Fibroblast of peridontal ligament (primary cell): ENCODE data around the gene TGM5.
A peak's percentile ranks its signal among the peaks of the same experiment; 100 is the strongest.
"Not testable (repeated sequence)": the region's sequence is repeated elsewhere in the genome, so short reads cannot be mapped to it uniquely, and the experiment has no call there.

Experiments
- DNase-seq: peaks from one replicate; pipeline ENCODE4 v3.0.0-alpha.2; 2010; ENCODE audit errors: extremely low read depth

TGM5 gene, protein sequence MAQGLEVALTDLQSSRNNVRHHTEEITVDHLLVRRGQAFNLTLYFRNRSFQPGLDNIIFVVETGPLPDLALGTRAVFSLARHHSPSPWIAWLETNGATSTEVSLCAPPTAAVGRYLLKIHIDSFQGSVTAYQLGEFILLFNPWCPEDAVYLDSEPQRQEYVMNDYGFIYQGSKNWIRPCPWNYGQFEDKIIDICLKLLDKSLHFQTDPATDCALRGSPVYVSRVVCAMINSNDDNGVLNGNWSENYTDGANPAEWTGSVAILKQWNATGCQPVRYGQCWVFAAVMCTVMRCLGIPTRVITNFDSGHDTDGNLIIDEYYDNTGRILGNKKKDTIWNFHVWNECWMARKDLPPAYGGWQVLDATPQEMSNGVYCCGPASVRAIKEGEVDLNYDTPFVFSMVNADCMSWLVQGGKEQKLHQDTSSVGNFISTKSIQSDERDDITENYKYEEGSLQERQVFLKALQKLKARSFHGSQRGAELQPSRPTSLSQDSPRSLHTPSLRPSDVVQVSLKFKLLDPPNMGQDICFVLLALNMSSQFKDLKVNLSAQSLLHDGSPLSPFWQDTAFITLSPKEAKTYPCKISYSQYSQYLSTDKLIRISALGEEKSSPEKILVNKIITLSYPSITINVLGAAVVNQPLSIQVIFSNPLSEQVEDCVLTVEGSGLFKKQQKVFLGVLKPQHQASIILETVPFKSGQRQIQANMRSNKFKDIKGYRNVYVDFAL

DNA sequence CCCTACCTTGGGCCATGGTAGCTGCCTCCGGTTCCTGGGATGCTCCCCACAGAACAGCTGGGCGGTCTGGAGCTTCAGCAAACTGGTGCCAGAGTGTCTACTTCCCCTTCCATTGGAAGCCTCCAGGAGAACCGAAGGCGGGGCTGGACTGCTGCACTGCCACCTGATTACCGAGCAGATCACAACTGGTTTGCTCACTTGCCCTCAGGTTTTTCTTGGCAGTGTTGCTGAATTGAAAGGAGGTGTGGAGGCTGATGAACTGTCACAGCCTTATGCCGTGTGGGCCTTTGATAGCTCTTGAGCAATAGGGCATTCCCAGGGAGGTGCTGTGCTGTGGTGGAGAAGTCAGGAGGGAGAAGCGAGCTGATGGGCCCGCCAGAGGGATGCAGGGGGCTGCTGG is at the start of gene TGM5:
TGM5 (minus strand) TSS at position 95 of the 400 bp plus-strand sequence; CDS start at position 16, 79 bp downstream.
- no peak for DNase-seq

DNA sequence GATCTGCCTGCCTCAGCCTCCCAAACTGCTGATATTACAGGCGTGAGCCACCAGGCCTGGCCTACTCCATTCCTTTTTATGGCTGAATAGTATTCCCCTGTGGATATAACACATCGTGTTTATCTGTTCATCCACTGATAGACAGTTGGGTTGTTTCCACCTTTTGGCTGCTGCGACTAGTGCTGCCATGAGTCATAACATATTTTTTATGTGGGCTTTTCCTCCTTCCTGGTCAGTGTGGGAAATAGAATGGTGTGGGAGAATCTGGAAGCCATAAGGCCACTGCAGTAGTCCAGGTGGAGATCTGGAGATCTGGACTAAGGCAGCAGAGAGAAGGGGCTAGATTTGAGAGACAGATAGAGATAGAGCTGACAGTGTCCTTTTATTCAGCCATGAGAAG is 47.4 kb upstream of the TGM5 start:
- DNase-seq, result no peak

DNA sequence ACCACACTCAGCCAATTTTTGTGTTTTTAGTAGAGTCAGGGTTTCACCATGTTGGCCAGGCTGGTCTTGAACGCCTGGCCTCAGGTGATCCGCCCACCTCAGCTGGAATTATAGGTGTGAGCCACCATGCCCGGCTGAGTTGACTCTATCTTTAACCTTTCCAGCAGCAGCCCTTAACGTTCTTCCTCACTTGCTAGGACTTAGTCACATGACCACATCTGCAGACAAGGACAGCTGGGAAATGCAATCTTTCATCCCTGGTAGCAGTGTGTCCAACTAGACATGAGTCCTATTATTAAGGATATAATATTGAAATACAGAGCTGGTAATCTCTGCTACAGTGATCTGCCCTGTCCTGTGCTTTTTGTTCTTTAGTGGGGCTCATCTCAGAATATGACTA is 45.6 kb upstream of the TGM5 start:
- DNase-seq, result no peak

- DNase-seq, result no peak
These were observed 35.6 kb upstream of the TGM5 start, which contains the start of gene TGM7 for GRCh38 chr15:43302205-43302817. Gene TGM7 (minus strand): TSS chr15:43302255.

- no peak for DNase-seq
These were observed 33.2 kb upstream of the TGM5 start for GRCh38 chr15:43299884-43300283.

DNA sequence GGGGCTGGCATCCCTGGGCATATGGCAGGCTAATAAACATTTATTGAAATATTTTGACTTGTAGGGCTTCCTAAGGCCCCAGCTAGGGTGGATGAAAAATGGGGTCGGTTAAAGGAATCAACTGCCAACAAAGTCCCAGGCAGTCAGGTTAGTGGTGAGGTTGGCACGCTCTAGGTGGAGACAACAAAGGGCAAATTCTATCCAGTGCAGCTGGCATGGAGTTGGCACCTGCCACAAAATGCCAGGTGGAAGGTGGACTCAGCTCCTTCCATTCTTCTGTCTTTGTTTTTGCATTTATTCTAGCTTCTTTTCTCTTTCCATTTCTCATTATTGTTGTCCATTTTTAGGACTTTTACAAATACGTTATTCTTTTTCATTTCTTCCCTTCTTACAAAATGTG is 32.7 kb upstream of the TGM5 start:
- DNase-seq, result no peak

GRCh38 chr15:43294091-43294706 is 27.5 kb upstream of the TGM5 start:
- DNase-seq, result no peak

GRCh38 chr15:43293432-43293831 is 26.7 kb upstream of the TGM5 start:
- no peak for DNase-seq

- DNase-seq, result peak; percentile 14
These were observed 25.8 kb upstream of the TGM5 start for GRCh38 chr15:43292375-43293078.

DNA sequence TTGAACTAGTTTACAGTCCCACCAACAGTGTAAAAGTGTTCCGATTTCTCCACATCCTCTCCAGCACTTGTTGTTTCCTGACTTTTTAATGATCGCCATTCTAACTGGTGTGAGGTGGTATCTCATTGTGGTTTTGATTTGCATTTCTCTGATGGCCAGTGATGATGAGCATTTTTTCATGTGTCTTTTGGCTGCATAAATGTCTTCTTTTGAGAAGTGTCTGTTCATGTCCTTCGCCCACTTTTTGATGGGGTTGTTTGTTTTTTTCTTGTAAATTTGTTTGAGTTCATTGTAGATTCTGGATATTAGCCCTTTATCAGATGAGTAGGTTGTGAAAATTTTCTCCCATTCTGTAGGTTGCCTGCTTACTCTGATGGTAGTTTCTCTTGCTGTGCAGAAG is 22.9 kb upstream of the TGM5 start:
- not testable (repeated sequence) for DNase-seq

GRCh38 chr15:43287254-43287653 is 20.5 kb upstream of the TGM5 start:
- no peak for DNase-seq

DNA sequence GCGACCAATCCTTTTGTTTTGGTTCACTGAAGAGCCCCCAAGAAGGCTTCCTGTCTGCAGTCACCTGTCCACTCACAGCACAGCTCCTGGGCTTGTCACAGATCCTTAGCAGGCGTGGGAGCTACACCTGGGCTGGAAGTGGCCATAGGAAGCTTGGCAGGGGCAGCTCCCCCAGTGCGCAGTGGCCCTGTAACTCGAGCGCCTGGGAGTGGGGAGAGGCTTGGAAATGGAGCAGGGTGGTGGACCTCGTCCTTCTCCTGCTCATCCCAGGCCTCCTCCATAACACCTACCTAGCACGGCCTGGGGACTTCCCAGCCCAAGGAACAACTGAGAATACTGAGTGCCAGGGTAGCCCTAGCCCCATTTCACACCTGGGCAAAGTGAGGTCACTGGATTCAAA is 19.3 kb upstream of the TGM5 start:
- DNase-seq, result no peak

DNA sequence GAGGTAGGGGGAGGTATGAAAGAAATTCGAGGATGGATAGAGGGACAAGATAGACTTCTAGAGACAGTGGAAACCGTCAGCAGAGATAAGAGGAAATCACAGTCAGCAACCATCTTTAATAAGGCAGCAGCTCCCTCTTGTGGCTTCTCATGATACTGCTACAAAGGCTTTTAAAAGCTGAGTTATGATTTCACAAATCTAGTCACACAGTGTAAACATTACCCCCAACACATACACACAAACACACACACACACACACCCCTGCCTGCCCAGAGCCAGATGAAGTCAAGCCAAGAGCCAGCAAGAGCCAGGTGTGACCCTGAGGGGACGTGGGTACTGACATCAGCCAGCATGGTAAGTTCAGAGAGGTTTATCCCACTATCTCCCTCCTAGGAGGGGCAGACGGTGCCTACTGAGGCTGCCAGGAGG is 18.9 kb upstream of the TGM5 start:
- DNase-seq, result peak; percentile 83

- DNase-seq, result no peak
These were observed 16.8 kb upstream of the TGM5 start for GRCh38 chr15:43283526-43283925.

- DNase-seq, result no peak
These were observed 15.3 kb upstream of the TGM5 start for GRCh38 chr15:43281926-43282602.

DNA sequence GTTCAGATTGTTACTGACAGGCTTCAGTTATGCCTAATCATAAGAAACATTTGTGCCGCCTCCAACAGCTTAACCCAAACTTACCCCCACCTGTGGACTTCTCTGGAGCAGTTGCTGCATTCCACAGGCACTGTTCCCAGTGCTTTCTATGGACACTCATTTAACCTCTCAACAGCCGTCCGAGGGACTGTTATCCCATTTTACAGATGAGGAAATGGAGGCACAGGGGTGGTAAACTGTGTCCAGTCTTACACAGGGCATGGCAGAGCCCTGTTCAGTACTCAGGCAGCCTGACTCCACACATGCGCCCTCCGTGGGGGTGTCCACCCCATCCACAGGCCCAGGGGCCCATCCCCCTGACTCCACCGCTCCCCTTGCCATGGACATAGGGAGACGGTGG is 14.3 kb upstream of the TGM5 start:
- DNase-seq, result no peak

GRCh38 chr15:43279496-43279895 is 12.8 kb upstream of the TGM5 start:
- DNase-seq, result no peak

DNA sequence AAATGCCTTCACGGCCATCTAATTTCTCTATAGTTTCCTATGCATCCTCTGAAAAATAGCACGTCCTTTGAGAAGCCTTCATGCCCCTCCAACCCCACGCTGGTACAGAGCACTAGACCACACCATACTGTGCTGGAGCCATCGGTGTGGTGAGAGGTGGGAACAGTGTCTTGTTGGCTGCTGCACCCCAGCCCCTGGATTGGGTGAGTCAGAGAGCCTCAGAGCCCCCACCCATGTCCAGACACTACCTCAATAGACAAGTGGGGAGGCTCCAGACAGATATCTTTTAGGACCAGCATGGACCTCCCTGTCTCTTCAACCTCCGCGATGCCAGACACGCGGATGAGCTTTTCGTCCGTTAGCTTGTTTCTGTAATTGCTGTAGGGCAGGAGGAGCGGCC is 12.1 kb upstream of the TGM5 start:
- no peak for DNase-seq

GRCh38 chr15:43277901-43278300 is 11.2 kb upstream of the TGM5 start:
- no peak for DNase-seq

GRCh38 chr15:43277231-43277823 is 10.6 kb upstream of the TGM5 start:
- no peak for DNase-seq
